Nucleus accumbens (tissue), 56 donors: Measurements from ENCODE around the gene ZNF621.
A peak's percentile ranks its signal among the peaks of the same experiment; 100 is the strongest.
"Not testable (repeated sequence)": the region's sequence is repeated elsewhere in the genome, so short reads cannot be mapped to it uniquely, and the experiment has no call there.

Experiments used
- DNase-seq, 56 donors: peaks; one replicate each; lab custom pipeline; 2025; lab: John Stamatoyannopoulos, UW

The ZNF621 gene

DNA sequence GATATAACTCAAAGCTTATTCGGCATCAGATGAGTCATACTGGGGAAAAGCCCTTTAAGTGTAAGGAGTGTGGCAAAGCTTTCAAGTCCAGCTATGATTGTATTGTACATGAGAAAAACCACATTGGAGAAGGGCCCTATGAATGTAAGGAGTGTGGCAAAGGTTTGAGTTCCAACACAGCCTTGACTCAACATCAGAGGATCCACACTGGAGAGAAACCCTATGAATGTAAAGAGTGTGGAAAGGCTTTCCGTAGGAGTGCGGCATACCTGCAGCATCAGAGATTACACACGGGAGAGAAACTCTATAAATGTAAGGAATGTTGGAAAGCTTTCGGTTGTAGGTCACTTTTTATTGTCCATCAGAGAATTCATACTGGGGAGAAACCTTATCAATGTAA lies 7.5 kb downstream of the ZNF621 start:
- no peak for DNase-seq

DNA sequence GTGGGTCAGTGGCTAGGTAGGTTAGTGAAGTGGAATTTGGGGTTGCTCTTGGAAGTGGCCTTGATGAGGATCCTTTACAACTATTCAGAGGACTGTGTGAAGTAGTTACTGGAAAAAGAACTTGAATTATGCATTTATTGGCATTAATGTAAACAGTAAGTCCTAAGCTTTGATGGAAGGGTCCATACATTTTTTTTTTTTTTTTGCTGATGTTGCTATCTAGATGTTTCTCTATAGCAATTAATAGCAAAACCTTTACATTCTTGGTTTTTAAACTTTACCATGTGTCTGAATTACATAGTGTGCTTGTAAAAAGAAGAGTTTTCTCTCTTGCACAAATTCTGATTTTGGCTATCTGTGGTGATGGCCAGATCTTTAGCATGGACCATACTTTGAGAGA lies 9.5 kb downstream of the ZNF621 start:
- DNase-seq: no peak

DNA sequence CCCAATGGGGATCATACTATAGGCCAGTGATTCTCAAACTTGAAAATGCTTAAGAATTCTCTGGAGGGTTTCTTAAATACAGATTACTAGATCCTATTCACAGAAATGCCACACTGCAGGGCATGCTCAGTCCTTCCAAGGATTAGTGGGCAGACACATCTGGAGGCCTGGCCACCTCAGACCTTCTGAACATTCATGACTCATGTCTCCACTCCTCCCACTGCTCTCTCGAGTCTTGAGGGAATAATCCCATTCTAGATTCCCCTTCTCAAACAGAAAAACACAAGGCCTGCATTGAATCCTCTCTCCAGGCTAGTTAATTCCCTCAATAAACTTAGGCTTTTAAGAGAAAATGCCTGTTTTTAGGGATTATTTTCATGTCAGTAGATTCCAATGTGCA lies 22.1 kb downstream of the ZNF621 start:
- DNase-seq: no peak

DNA sequence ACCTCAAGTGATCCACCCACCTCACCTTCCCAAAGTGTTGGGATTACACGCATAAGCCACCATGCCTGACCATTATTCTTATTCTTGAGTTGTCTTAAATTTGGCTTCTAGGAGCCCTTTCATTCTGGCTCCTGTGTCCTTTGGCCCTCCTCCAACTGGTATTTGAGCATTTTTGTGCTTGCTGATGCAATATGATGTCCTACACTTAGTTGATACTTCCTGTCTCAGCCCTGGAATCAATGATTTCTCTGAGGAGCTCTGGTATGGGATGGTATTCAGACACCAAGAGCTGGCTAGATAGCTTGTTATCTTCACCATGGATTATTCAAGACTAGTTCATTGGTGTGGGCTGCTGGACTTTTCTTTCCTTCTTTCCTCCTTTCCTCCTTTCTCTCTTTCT lies 25.4 kb downstream of the ZNF621 start:
- DNase-seq: no peak

DNA sequence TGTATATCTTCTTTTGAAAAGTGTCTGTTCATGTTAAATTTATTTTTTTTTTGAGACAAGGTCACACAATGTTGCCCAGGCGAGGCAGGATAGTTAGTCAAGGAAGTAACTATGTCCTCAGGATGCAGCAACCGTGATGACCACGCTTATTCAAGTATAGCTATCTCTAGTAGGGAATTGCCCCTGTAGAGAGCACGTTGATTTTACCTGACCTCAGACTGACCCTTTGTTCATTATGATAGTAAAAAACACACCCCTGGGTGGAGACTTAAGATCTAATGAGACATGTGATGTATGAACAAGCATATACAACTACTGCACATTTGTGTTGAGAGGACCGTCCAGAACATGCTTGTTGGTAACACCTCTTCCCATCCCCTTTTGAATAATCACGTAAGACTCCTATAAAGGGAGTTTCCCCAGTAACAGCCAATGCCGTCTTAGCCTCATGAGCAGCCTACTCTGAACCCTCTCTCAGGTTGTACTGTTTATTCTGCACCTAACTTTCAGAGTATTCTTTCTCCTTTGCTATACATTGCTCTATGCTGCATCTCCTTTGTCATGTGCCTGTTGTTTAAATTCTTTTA lies 32.9 kb downstream of the ZNF621 start:
- DNase-seq: no peak

DNA sequence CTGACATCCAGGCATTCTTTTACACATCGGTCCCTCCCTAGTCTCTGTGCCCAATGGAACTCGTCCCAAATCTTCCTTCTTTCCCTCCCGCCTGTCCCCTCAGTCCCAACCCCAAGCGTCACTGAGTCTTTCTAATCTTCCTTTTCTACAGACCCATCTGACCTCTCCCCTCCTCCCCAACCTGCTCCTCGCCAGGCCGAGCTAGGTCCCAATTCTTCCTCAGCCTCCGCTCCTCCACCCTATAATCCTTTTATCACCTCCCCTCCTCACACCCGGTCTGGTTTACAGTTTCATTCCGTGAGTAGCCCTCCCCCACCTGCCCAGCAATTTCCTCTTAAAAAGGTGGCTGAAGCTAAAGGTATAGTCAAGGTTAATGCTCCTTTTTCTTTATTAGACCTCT lies 37.7 kb downstream of the ZNF621 start:
- DNase-seq: not testable (repeated sequence)

DNA sequence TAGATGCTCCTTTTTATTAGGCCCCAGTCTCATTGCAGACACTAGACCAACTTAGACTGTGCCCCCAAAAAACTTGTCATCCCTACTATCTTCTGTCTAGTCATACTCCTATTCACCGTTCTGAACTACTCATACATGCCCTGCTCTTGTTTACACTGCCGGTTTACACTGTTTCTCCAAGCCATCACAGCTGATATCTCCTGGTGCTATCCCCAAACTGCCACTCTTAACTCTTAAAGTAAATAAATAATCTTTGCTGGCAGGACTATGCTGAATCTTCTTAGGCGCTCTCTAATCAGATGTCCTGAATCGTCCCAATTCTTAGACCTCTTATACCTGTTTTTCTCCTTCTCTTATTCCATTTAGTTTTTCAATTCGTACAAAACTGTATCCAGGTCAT lies 40.9 kb downstream of the ZNF621 start:
- not testable (repeated sequence) for DNase-seq

DNA sequence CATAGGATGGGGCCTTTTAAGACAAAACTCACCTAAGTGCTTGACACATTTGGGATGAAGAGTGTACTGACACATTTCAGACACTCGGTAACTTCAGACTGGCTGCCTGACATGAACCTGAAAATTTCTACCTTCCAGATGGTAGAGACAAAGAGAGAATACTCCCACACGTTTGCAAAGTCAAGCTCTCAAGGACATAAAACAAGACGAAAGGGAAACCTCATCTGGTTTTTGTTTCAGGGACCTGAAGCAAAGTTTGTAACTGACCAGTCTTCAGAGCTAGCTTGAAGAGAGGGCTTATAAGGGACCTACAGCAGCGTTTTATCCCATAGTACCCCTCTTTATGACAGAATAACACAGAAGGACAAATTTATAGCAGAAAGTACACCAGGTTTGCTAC lies 41.9 kb downstream of the ZNF621 start:
- DNase-seq: no peak

DNA sequence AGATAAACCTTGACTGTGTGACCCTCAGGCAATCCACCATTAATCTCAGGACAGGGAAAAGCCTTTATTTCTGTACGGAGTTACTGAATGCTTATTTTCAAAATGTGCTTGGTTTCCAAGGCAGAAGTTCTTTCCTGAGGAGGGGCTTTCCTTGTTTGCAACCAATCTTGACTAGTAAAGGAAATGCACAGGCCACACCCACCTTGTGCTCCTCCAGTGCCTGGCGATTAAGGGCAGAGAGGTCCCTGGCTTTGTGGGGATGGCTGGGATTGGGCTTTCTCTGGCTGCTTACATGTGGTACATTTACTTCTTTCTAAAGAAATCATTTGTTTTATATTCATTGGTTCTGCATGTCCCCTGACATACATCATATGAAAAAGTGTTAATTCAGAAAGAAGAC lies 47.8 kb downstream of the ZNF621 start:
- no peak for DNase-seq

DNA sequence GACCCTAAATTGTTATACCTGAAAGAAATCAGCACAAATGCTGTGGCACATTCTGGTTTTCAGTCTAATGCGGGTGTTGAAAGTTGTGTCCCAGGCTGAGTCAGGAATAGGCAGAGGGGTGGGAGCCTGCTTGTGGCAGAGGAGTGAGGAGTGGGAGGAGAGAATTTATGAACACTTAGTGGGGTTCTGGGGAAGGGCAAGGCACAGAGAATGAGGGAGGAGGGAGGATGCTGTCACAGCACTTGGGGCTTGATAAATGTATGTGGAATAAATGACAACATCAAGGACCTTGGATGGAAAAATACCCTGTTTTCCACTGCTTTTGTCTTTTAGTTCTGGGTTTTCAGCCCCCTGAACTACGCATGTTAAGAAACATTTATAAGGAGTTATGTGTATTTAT lies 49.3 kb downstream of the ZNF621 start:
- peak in 1 of 56 donors; percentile 11 for DNase-seq

DNA sequence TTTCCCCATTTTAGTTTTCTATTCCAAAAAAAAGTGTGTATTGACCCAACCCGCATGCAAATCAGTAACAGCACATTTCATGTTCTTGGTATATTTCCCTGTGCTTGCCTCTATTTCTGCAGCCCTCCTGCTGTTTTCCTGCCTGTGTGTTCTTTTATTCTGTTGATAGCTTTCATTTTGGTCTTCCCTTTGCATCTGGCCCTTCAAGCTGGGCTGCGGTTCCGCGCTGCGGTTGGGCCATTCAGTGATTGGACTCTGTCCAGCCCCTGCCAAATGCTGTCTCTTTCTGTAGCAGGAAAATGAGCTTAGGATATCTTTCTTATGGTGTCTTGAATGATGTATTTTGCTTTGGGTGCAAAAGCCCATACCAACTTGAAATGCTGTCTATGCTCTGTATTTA lies 49.9 kb downstream of the ZNF621 start:
- peak in 4 of 56 donors; percentile 0 to 18 (median 5) for DNase-seq

DNA sequence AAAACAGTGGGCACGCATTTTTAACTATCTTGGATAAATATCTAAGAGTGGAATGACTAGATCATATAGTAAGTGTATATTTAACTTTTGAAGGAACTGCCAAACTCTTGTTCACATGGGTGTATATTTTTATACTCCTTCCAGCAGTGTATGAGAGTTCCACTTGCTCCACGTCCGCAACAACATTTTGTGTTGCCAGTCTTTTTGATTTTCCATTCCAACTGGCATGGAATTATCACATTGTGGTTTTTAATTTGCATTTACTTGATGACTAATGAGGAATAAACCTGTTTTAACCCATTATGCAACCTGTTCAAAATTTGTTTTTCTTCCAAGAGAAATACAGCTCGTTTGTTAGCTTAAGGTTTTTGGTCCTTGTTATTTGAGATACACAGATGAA lies 51.6 kb downstream of the ZNF621 start:
- DNase-seq: no peak

DNA sequence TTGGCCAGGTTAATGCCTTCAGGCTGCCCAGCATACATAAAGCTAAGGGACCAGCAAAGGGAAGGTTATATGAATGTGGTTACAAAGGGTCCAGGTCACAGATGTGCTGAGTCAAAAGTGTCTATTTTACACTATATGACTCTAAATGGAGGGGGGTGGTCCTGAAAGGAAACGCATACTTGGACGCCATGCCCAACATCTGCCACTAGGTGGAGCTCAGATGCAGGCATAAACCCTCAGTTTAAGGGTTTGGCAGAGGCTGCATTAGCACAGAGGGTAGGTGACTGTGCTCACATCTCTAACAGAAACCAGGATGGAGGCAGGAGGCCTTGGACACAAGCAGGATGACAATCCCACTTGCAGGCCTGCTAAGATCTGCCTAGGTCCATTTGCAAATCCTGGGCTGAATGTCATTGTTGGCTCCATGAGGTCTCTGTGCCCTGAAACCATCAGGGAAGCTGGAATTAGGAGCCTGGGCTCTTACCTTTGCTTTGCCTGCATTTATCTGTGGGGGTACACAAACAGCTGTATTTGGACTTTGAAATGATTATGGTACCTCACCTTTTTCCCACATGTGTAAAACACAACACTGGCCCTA lies 55.8 kb downstream of the ZNF621 start:
- DNase-seq: peak in 45 of 56 donors; percentile 2 to 80 (median 35)

DNA sequence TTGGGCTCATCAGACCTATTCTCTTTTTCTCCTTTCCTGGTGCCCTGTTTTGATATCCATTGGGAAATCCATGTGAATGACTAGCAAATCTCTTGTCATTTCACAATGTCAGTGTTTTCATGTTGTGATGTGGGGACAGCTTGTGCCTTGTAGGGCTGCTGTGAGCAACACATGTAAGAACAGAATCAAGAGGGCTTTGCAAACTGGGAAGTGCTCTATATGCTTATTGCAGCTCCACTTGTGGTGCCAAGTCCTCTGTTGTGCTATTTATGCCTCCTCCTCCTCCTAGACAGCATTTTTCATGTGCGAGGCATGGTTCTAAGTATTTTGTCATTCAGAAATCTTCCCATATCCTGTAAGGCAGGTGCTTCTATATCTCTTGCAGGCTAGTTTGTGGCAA lies 56.4 kb downstream of the ZNF621 start:
- no peak for DNase-seq

DNA sequence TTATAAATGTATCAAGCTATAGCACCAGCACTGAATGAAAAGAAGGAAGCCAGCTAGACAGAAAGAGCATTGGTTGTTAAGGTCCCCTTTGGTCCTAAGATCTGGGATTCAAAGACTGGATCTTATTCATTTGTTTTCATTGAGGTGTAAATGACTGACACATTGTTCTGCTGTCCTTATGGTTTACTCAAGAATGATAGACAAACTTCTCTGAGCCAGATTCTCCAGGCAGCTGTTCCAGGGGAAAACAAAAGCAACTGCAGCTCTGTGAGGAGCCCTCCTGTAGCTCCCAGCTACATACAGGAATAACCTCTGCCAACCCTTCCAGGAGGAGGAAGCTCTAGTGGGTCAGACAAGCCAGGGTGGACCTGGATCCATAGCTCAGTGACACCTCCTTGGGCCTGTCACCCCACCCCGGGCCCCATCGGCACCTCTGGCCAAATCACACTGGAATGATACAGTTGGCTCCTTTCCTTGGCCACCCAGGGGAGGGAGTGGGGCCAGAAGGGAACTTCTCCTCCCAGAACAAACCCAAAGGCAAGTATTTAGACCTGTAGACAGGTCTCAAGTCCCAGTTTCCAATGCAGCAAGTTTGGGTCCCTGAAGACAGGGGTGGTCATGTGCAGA lies 57.8 kb downstream of the ZNF621 start:
- DNase-seq: no peak

DNA sequence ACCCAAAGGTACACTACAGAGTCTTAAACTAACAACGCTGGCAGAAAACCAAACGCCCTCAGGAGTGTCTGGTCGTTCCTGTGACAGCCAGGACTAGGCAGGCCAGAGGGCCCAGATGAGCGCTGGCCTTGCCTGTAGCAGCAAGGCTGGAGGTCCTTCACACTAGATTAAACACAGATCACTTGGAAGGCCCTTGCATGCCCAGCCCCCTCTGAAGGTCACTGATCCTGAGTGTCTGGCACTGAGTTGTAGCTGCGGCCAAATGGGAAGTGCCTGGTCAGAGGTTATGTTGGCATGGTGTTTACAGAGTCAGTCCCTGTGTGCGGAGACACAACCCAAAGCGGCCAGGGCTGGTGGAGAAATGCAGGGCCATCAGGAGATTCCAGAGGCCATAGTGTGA lies 58.9 kb downstream of the ZNF621 start:
- no peak for DNase-seq

DNA sequence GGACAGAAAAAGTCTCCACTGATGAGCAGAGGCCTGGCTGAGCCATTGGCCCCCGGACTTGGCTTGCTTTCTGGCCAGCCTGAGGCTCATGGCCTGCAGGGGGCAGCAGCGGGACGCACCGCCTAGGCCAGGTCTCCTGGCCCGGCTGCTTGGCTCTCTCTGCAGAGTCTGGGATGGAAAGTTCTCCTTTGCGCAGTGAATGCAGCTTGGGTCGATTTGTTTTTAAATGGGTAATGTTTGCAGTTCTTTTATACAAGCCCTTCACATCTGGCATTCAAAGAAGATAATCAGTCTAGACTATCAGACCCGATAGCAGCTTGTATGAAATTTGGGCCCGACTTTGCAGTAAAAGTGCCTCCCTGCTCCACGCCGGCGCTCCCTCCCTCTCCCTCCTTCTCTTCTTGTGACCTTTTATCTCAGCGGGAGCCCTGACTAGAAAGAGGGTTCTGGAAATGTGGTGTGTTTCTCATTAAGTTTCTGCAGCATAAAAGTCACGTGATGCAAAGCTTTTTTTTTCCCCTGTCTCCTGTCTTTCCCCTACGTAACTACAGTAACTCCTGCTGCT lies 59.9 kb downstream of the ZNF621 start:
- DNase-seq: peak in 55 of 56 donors; percentile 2 to 91 (median 64)

DNA sequence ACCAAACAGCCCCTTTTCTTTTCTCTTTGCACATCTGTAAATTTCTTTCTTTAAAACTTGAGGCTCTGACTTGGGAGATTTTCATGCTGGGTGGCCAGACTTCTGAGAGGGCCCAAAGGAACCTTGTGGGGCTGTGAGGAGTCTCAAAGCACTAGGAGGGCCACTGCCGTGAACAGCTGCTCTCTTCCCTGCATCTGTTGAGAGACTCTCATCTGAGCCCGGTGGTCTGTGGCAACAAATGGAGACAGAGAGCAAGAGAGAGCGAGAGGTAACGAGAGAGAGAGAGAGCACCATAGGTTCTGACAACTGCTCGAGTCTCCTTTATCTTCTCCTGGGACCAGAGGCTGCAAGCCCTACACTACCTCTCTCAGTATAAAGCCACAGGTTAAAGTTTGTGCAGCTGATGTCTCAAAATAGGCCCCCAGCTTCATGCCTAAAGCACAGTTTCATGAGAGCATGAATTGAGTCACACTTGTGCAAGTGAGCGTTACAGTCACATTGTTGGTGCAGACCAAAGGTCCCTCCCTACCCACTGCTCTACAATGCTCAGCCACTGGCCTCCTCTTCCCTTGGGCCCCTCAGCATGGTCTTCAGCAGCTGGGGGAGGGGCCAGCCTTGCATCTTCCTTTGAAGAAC lies 60.7 kb downstream of the ZNF621 start:
- no peak for DNase-seq

DNA sequence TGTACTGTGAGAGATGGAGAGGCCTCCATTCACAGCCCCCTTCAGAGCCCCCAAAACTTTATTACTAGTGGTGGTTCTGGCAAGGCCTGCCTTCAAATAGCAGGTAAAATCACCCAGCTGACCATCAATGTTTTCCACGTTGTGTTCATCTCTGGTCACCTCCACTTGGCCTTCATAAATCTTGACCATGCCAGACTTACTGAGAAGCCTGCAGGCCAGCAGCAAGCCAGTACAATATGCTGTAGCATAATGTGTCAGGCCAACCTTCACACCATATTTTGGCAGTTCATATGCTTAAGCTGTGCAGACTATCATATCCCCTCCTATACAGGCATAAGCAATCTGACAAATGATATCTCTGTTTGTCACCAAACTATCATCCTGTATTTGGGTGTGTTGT lies 62.1 kb downstream of the ZNF621 start:
- DNase-seq: no peak

DNA sequence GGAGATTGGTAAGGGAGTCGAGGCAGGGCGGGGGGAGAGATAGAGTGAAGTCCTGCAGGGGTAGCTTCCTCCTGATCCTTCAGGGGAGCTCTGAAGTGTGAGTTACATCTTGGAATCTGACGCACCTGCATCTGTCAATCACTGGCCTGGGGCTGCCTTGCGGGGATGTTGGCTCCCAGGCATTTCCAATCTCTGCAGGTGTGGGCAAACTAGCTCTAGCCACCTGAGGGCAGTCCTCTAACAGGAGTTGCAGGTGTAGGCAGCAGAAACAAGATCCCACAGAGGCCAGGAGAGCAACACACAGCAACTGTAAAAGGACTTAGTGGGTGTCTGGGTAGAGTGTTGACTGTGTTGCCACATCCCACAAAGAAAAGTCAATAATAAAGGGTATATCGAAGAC lies 63.6 kb downstream of the ZNF621 start:
- no peak for DNase-seq
